Liver (tissue), 3 donors: ENCODE data around the gene CD79B.

Experiments
- CTCF ChIP-seq: fragments of 150-350 bp; IDR thresholded peaks from 2 replicates; pipeline ENCODE4 v1.5.1; 2017; ENCODE audit warnings: improper control_type of control experiment, low read depth, low read length; ENCODE audit not compliant: missing input control
- GABPA ChIP-seq, 2 donors: IDR thresholded peaks in 1 of 2; conservative IDR thresholded peaks in 1 of 2; 2 replicates each; pipeline ENCODE4 v1.6.1; 2016; ENCODE audit warnings: antibody characterized with exemption in 2 of 2, mild to moderate bottlenecking in 1 of 2, moderate library complexity in 1 of 2
- JUND ChIP-seq, 2 donors: IDR thresholded peaks; 2 replicates each; pipeline ENCODE4 v1.6.1; 2016; ENCODE audit warnings: antibody characterized with exemption in 2 of 2
- NR2F2 ChIP-seq: IDR thresholded peaks from 2 replicates; pipeline ENCODE4 v1.6.1; 2016; ENCODE audit warnings: antibody characterized with exemption
- SP1 ChIP-seq: IDR thresholded peaks from 2 replicates; pipeline ENCODE4 v1.6.1; 2018; ENCODE audit warnings: antibody characterized with exemption, mild to moderate bottlenecking
- TF ChIP-seq, protein P1 (sequence below): IDR thresholded peaks from 2 replicates; pipeline ENCODE4 v1.6.1; 2016; ENCODE audit warnings: antibody characterized with exemption
- donor health status: healthy.
- donor health status: healthy.

DNA sequence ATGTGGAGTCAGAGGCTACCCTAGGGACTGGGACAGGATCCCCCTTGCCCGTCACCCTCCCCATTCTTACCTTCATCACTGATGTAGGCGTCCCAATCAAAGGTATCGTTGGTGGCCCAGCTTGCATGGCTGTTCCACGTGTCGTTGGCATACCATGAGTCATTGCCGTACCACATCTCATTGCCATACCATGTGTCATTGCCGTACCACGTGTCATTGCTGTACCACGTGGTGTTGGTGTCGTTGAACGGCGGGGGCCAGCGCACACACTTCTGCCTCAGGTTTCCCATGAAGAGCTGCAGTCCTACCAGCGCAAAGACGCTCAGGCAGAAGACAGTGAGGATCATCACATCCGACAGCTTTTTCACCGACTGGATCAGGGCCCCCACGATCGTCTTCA is 35.8 kb upstream of the CD79B start:
- TF ChIP-seq CTCF (no peak), SP1 (no peak), NR2F2 (no peak), GABPA (IDR thresholded peaks at IDR 0.05 in 1 of 2, conservative IDR thresholded peaks at IDR 0.05 in 1 of 2) (no peak), JUND (IDR thresholded peaks at IDR 0.05) (no peak)
- TF ChIP-seq, protein P1, sequence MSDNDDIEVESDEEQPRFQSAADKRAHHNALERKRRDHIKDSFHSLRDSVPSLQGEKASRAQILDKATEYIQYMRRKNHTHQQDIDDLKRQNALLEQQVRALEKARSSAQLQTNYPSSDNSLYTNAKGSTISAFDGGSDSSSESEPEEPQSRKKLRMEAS: no peak
